8988T (cell line): Measurements from ENCODE around the gene PI3.
A peak's percentile ranks its signal among the peaks of the same experiment; 100 is the strongest.
"Not testable (repeated sequence)": the region's sequence is repeated elsewhere in the genome, so short reads cannot be mapped to it uniquely, and the experiment has no call there.

Experiments
- DNase-seq: peaks from one replicate; pipeline ENCODE4 v3.0.0; 2011

The PI3 gene

DNA sequence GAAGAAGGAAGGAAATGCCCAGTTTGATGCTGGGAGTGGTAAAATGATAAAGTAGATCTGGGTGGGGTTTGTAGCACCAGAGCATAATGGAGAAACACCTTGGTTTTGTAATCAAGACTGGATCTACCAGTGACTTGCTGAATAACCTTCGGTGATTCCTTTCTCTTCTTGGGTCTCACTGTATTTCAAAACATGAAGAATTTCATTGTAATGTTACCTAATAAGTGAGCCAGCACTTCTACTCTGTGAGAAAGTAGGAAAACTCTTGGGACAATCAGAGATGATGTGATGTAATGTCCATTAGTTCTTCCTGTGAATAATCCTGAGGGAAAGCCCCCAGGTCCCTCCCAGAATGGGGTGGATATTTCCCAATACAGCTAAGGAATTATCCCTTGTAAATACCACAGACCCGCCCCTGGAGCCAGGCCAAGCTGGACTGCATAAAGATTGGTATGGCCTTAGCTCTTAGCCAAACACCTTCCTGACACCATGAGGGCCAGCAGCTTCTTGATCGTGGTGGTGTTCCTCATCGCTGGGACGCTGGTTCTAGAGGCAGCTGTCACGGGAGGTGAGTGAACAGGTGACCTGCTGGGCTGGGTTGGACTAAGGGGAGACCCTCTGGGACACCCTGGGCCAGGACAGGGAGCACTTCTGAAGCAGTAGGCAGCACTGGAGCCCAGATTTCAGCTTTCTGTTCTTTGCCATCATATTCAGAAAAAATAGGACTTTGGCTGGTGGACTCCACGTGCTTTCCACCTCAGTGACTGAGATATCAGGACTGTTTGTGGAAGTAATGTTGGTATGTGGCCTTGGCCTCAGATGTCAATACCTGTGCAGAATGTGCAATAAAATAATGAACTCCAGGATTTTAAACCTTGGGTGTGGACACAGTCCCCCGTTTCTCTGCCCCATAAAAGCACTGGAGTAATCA, at the start of gene PI3:
TSS of gene PI3 (plus strand) at position 469 of the 931 bp plus-strand sequence. CDS start at position 490, 21 bp downstream.
- DNase-seq, result no peak

DNA sequence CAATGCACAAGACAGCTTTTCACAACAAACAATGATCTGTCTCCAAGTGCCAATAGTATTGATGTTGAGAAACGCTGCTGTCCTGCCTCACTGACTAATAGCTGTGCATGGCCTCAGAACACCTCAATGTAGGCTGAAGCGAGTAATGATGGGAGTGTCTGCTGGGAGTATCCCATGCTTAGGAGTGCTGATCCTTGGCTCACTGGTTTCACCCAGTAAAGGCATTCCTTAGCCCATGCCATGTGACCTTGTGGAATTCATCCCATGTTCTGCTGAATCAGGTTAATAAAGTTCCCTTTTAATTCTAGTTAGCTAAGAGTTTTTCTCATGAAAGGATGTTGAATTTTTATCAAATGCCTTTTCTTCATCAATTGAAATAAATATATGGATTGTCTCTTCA, 46.6 kb upstream of the PI3 start:
- no peak for DNase-seq

DNA sequence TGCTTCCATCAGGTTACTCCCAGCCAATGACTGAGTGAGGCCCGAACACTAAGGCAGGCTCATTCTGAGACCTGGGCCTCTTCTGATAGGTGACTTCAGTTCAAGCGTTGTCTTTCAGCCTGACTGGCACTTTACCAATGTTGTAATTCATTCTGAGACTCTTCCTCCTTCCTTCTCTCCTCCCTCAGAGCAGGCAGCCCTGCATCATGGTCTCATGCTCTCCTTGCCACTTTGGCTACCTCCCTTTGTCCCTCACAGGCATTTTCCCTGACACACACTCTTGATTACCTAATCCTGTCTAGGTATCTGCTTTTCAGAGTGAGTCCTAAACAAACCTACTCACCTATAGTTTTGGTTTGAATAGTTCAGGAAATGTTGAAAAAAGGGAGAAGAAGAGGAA, 37.8 kb upstream of the PI3 start:
- DNase-seq, result no peak

DNA sequence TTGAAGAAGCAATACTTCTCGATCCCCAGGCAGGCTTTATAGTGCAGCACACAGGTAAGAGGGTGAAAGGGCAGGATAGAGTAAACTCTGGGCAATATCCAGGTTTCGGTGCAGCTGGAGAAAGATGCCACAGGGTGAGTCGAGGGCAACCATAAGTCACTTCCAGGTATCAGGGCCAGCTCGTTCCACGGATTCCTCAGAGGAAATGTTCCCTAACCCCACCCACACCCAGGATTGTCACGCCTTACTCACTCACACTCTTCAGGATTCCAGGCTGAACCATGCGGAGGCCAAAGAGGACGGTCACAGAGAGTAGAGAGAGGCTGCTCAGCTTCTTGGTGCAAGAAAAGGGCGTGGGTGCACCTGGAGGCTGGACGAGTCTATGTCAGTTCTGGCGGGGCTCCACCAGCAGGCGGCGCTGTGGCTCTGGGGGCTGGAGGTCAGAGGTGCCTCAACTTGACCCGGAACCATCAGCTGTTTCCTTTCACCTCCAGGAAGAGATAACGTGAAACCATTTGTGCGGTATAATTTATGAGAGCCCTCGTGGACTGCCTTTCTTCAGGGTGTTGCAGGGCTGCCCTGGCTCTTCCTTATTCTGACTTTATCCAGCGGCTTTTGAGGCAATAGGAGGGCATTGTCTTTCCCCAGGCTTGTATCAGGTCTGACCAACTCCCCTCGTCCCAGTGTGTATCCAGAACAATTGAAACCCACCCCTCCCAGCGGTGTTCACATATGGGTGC, 36.0 kb upstream of the PI3 start:
- peak; percentile 37 for DNase-seq

DNA sequence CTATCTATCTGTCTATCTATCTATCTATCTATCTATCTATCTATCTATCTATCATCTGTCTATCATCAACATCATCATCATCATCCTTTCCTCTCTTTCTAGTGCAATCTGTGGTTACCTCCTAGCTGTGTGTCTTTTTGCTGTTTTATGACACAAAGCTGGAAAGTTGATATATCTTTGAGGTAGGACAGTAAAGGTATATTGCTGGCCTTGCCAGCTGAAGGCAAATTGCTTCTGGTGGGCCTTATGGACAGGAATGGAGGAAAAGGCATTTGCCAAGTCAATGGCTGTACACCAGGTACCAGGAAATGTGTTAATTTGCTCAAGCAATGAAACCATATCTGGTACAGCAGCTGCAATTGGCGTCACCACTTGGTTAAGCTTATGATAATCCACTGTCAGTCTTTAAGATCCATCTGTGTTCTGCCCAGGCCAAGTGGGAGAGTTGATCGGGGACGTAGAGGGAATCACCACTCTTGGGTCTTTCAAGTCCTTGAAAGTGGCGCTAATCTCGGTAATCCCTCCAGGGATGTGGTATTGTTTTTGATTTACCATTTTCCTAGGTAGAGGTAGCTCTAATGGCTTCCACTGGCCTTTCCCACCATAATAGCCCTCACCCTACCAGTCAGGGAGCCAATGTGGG, 34.8 kb upstream of the PI3 start:
- not testable (repeated sequence) for DNase-seq

GRCh38 chr20:45140836-45141235, 33.9 kb upstream of the PI3 start:
- DNase-seq, result no peak

- no peak for DNase-seq
Observed at GRCh38 chr20:45149062-45149461, 25.6 kb upstream of the PI3 start.

GRCh38 chr20:45152405-45152804, 22.3 kb upstream of the PI3 start:
- DNase-seq, result no peak

DNA sequence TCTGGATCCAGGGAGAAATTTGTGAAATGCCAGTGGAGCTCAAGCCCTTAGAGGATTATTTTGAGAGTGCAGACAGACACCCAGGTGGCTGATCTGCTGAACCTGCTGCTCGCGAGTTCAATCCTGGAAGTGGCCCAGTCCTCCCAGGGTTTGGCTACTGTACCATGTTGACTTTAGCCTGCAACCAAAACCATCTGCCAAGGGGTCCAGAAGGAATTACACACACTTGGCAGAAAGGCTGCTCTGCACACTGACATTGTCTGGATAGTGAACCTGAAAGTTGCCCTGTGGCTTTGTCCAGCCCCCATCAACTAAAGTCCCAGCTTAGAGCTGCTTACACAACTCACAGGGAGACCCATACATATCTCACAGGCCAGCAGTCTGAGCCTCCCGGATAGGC, 21.6 kb upstream of the PI3 start:
- no peak for DNase-seq

GRCh38 chr20:45153752-45154151, 20.9 kb upstream of the PI3 start:
- no peak for DNase-seq

- no peak for DNase-seq
Observed at GRCh38 chr20:45154183-45154582, 20.5 kb upstream of the PI3 start.

GRCh38 chr20:45154794-45155193, 19.9 kb upstream of the PI3 start:
- DNase-seq, result not testable (repeated sequence)

DNA sequence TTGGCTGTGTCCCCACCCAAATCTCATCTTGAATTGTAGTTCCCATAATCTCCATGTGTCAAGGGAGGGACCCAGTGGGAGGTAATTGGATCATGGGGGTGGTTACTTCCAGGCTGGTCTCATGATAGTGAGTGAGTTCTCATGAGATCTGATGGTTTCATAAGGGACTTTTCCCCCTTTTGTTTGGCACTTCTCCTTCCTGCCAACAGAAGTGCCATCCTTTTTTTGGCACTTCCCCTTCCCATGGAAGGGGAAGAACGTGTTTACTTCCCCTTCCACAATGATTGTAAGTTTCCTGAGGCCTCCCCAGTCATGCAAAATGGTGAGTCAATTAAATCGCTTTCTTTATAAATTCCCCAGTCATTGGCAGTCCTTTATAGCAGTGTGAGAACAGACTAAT, 18.0 kb upstream of the PI3 start:
- no peak for DNase-seq

- DNase-seq, result no peak
Observed at GRCh38 chr20:45157962-45158361, 16.7 kb upstream of the PI3 start.

GRCh38 chr20:45163083-45163803, 11.5 kb upstream of the PI3 start:
- no peak for DNase-seq

DNA sequence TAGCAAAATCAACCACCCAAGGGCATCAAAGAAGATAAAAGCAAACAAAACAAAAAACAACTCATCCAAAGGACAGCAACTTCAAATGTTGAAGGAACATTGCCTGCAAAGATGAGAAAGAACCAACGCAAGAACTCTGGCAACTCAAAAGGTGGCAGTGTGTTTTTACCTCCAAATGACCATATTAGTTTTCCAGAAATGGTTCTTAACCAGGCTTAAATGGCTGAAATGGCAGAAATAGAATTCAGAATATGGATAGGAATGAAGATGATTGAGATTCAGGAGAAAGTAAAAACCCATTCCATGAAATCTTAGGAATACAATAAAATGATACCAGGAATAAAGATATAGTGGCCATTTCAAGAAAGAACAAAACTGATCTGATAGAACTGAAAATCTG, 9.8 kb upstream of the PI3 start:
- DNase-seq, result no peak

- no peak for DNase-seq
Observed at GRCh38 chr20:45173522-45173921, 1.2 kb upstream of the PI3 start.

GRCh38 chr20:45176526-45177267, 2.0 kb downstream of the PI3 start:
- no peak for DNase-seq

DNA sequence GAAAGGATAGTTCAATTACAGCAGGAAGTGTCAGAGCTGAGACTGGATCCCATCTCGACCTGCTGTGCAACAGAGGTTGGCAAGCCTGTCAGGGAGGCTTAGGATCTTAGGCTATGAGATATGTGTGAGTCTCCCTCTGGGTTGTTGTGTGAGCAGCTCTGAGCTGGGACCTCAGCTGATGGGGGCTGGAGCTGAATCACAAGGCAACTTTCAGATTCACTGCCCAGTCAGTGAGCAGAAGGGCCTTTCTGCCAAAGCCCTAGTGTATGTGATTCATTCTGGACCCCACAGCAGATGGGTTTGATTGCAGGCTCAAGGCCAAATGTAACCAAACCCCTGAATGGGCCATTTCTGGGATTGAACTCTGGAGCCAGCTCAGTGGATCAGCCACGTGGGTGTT, 4.5 kb downstream of the PI3 start:
- DNase-seq, result no peak

GRCh38 chr20:45181639-45182038, 6.9 kb downstream of the PI3 start:
- DNase-seq, result no peak

DNA sequence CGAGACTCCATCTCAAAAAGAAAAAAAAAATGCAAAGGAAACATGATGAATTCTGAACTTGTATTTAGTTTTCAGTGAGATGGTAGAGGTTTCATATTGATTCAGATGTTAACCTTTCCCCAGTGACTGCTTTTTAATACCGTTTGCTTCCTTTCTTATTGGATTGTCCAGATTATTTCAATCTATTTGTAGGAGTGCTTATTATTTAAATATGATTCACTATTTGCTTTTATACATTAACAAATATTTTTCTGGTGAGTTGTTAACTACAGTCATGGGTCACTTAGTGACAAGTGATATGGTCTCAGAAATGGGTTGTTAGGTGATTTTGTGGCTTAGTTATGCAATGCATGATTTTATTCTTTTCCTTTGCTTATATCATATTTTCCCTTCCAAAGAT, 8.4 kb downstream of the PI3 start:
- DNase-seq, result no peak

GRCh38 chr20:45187693-45188092, 13.0 kb downstream of the PI3 start:
- DNase-seq, result no peak
